Muscle of arm (tissue), 12 donors: ENCODE results near the gene LYRM1. TPM values are rescaled to one million over a fixed set of nuclear protein-coding genes. Genes with fewer than 3 reads are reported as not detected.
"Not testable (repeated sequence)": the region's sequence is repeated elsewhere in the genome, so short reads cannot be mapped to it uniquely, and the experiment has no call there.

ENCODE experiments used
- DNase-seq: peaks from one replicate; pipeline ENCODE4 v3.0.0-alpha.2; 2013
- polyA plus RNA-seq, 12 donors: library from polyadenylated mRNA; unstranded; fragments of 120-200 nt; gene quantifications; one replicate each; pipeline ENCODE4 v1.2.1, GENCODE V29; 2013; ENCODE audit not compliant: insufficient read length in 12 of 12

The LYRM1 gene
- polyA plus RNA-seq, 12 donors, result 18.8 to 25.2 (median 22.5) TPM; not detected in 1

GRCh38 chr16:20969386-20969785 lies 68.8 kb downstream of the LYRM1 start:
- no peak for DNase-seq

- no peak for DNase-seq
These were observed 70.8 kb downstream of the LYRM1 start for GRCh38 chr16:20971401-20971800.

GRCh38 chr16:20973201-20973600 lies 72.6 kb downstream of the LYRM1 start:
- not testable (repeated sequence) for DNase-seq

Other genes with a start within 250 kb of the LYRM1 start
- under 1 TPM in 3 of 12 donors, not detected in 9; 0.18 to 0.33 (median 0.22) TPM for gene ACSM1, start 203.1 kb upstream of the LYRM1 start, polyA plus RNA-seq
- gene THUMPD1, start 159.0 kb upstream of the LYRM1 start, polyA plus RNA-seq, result 10 to 100 TPM in 11 of 12 donors, not detected in 1; 25.7 to 44.7 (median 34.3) TPM
- 10 to 100 TPM in 1 of 12 donors, 1 to 10 TPM in 10, not detected in 1; 1.7 to 17.4 (median 4.1) TPM for gene ACSM3, start 136.8 kb upstream of the LYRM1 start, polyA plus RNA-seq
- gene ERI2, start 94.3 kb upstream of the LYRM1 start, polyA plus RNA-seq, result 10 to 100 TPM in 11 of 12 donors, not detected in 1; 14.9 to 28.7 (median 21.1) TPM
- gene REXO5, start 94.2 kb upstream of the LYRM1 start, polyA plus RNA-seq, result 1 to 10 TPM in 10 of 12 donors, not detected in 2; 3.7 to 7.9 (median 5.6) TPM
- gene DCUN1D3, start 413 bp upstream of the LYRM1 start, polyA plus RNA-seq, result 1 to 10 TPM in 11 of 12 donors, not detected in 1; 3.9 to 7.0 (median 6.0) TPM